Vagina (tissue), 2 donors: Measurements from ENCODE around the gene DNPEP. TPM values are rescaled to one million over a fixed set of nuclear protein-coding genes. Genes with fewer than 3 reads are reported as not detected.

Source experiments
- DNase-seq, 2 donors: peaks; one replicate each; pipeline ENCODE4 v3.0.0-alpha.2; 2017; ENCODE audit errors: extremely low spot score in 2 of 2
- H3K27ac ChIP-seq: fragments of 200-600 bp; sonication (generic); one replicate; pipeline ENCODE4 v1.5.1; 2019
- H3K27me3 ChIP-seq: fragments of 200-600 bp; sonication (generic); one replicate; pipeline ENCODE4 v1.5.1; 2019
- H3K36me3 ChIP-seq, 2 donors: fragments of 200-600 bp; sonication (generic); one replicate each; pipeline ENCODE4 v1.5.1; 2017 to 2019
- H3K4me1 ChIP-seq: fragments of 200-600 bp; sonication (generic); one replicate; pipeline ENCODE4 v1.5.1; 2019
- H3K4me3 ChIP-seq, 2 donors: fragments of 200-600 bp; sonication (generic); 1 replicate in 1 of 2; 2 replicates in 1 of 2; pipeline ENCODE4 v1.5.1; 2016 to 2019
- H3K9me3 ChIP-seq: fragments of 200-600 bp; sonication (generic); one replicate; pipeline ENCODE4 v1.5.1; 2019
- CTCF ChIP-seq, 3 experiments: fragments of 450-650 bp in 2 of 3; fragments of 200-600 bp in 1 of 3; sonication (generic) in 1 of 3; IDR thresholded peaks; one replicate each; pipeline ENCODE4 v1.5.1; 2017 to 2019; ENCODE audit warnings: antibody characterized with exemption in 3 of 3, mild to moderate bottlenecking in 2 of 3, moderate library complexity in 2 of 3
- POLR2A ChIP-seq, 2 donors: fragments of 450-650 bp; IDR thresholded peaks; one replicate each; pipeline ENCODE4 v1.6.1; 2017; ENCODE audit warnings: antibody characterized with exemption in 2 of 2, mild to moderate bottlenecking in 2 of 2, moderate library complexity in 2 of 2
- POLR2AphosphoS5 ChIP-seq, 2 donors: sonication (generic); formaldehyde crosslinking; IDR thresholded peaks; one replicate each; pipeline ENCODE4 v1.9.0; 2017; ENCODE audit warnings: antibody characterized with exemption in 2 of 2, mild to moderate bottlenecking in 2 of 2, low read depth in 1 of 2; ENCODE audit not compliant: insufficient read depth in 1 of 2
- intact Hi-C: fragments of 100-400 bp; cut with DNase I; formaldehyde crosslinking; loops from one replicate; pipeline ENCODE4 v1.15.1; 2023
- total RNA-seq: library from RNA; depleted of rRNA; stranded (reverse); fragments of >200 nt; gene quantifications from one replicate; pipeline ENCODE4 v1.2.3, GENCODE V29; 2016

DNPEP gene
- total RNA-seq, 1 donor from 2014 or later, result 62.9 TPM

- H3K27me3 ChIP-seq, result no peaks in the 10 kb centered on the region
- H3K4me1 ChIP-seq, result no peaks in the 10 kb centered on the region
- H3K9me3 ChIP-seq, result no peaks in the 10 kb centered on the region
- H3K4me3 ChIP-seq, result no peak overlapping the region
- intact Hi-C loops, result loop anchor here (2.0 kb wide), 1 partner anchor 131 kb away; no protein-coding TSS in a partner anchor
- no peak for DNase-seq
- H3K27ac ChIP-seq, result no peak overlapping the region
- TF ChIP-seq POLR2A (IDR thresholded peaks at IDR 0.05) (no peak), CTCF (IDR thresholded peaks at IDR 0.05) (no peak), POLR2AphosphoS5 (IDR thresholded peaks at IDR 0.05; ENCODE audit: insufficient read depth in 1 of 2, low read depth in 1 of 2) (no peak)
- no peaks in the 10 kb centered on the region for H3K36me3 ChIP-seq
Observed at GRCh38 chr2:219401606-219402005, 13.9 kb upstream of the DNPEP start.

- intact Hi-C loops, result loop anchor here (2.0 kb wide), 1 partner anchor 132 kb away; no protein-coding TSS in a partner anchor
- DNase-seq, result no peak
- no peak for TF ChIP-seq POLR2AphosphoS5 (IDR thresholded peaks at IDR 0.05; ENCODE audit: insufficient read depth in 1 of 2, low read depth in 1 of 2)
- no peak for TF ChIP-seq CTCF (IDR thresholded peaks at IDR 0.05)
- TF ChIP-seq POLR2A (IDR thresholded peaks at IDR 0.05), result no peak
- Histone ChIP-seq H3K36me3 (no peaks in the 10 kb centered on the region), H3K4me3 (no peak overlapping the region), H3K9me3 (no peaks in the 10 kb centered on the region), H3K27ac (no peak overlapping the region), H3K4me1 (no peaks in the 10 kb centered on the region), H3K27me3 (no peaks in the 10 kb centered on the region)
Observed at GRCh38 chr2:219400562-219400961, 12.8 kb upstream of the DNPEP start.

GRCh38 chr2:219399716-219400478 is 12.2 kb upstream of the DNPEP start:
- Histone ChIP-seq H3K4me3 (no peak overlapping the region), H3K9me3 (no peaks in the 10 kb centered on the region), H3K27me3 (no peaks in the 10 kb centered on the region), H3K4me1 (no peaks in the 10 kb centered on the region), H3K27ac (no peak overlapping the region), H3K36me3 (no peaks in the 10 kb centered on the region)
- intact Hi-C loops, result loop anchor here (2.0 to 5.0 kb wide), 2 partner anchors 133 to 918 kb away; no protein-coding TSS in a partner anchor
- DNase-seq, result no peak
- no peak for TF ChIP-seq POLR2A (IDR thresholded peaks at IDR 0.05)
- no peak for TF ChIP-seq POLR2AphosphoS5 (IDR thresholded peaks at IDR 0.05; ENCODE audit: insufficient read depth in 1 of 2, low read depth in 1 of 2)

- Histone ChIP-seq H3K27ac (peak overlapping the region; percentile 3), H3K9me3 (no peaks in the 10 kb centered on the region)
- no peak for DNase-seq
Observed at GRCh38 chr2:219398721-219399363, 11.1 kb upstream of the DNPEP start.

More at GRCh38 chr2:219398721-219399363, 11.1 kb upstream of the DNPEP start:
- no peak for TF ChIP-seq CTCF (IDR thresholded peaks at IDR 0.05)
- no peak for TF ChIP-seq POLR2A (IDR thresholded peaks at IDR 0.05)
- TF ChIP-seq POLR2AphosphoS5 (IDR thresholded peaks at IDR 0.05; ENCODE audit: insufficient read depth in 1 of 2, low read depth in 1 of 2), result no peak
- Histone ChIP-seq H3K4me1 (no peaks in the 10 kb centered on the region), H3K27me3 (no peaks in the 10 kb centered on the region), H3K36me3 (no peaks in the 10 kb centered on the region), H3K4me3 (no peak overlapping the region)
- intact Hi-C loops, result loop anchor here (5.0 kb wide), 1 partner anchor 917 kb away; no protein-coding TSS in a partner anchor
